Stimulated activated CD4-positive, alpha-beta T cell treated with anti-CD3 and anti-CD28 coated beads, Interleukin-12 subunit alpha, Interleukin-12 subunit beta, amount 100 ng/mL, for 48 hours (primary cell): ENCODE data around the gene SLIT3.
A peak's percentile ranks its signal among the peaks of the same experiment; 100 is the strongest.

Source experiments
- DNase-seq, 3 donors: peaks; one replicate each; pipeline ENCODE4 v3.0.0-alpha.2; 2020; ENCODE audit warnings: low read depth in 2 of 3, low spot score in 1 of 3

SLIT3 gene

DNA sequence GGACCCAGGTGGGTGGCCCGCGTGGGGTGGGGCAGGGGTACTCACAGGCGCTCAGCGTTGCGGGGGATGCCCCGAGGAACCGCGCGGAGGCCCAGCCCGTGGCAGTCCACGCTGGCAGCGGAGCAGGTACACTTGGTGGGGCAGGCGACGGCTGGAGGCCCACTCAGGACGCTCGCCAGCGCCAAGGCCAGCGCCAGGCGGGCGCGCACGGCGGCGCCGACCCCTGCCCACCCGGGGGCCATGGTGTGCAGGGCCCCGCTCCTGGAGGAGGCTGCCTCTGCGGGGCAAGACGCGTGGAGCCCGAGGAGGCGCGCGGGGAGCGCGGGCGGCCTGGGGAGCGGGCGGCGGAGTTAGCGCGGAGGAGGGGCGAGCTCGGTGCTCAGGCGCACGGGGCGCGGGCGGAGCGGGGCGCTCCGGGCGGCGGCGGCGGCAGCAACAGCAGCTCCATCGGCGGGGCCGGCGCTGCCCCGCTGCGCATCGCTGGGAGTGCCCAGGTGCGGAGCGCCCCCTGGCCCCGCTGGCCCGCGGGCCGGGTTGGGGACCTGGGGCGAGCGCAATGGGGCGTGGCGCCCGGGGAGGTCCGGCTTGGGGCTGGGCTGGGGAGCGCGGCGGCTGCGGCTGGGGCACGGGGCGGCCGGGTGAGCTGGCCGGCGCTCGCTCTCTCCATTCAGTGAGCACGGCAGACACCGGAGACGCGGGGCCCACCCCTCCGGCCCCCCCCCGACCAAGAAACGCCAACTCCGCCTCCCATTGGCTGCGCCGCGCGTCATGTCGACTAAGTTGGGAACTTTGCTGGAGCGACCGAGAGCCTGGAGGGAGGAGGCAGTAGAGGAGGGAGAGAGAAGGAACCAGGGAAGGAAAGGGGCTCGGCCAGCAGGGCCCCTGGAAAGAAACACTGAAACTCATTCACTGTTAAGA, at the start of gene SLIT3:
TSS of gene SLIT3 (minus strand) at position 672 of the 918 bp plus-strand sequence. CDS start at position 242, 430 bp downstream.
- DNase-seq: no peak

DNA sequence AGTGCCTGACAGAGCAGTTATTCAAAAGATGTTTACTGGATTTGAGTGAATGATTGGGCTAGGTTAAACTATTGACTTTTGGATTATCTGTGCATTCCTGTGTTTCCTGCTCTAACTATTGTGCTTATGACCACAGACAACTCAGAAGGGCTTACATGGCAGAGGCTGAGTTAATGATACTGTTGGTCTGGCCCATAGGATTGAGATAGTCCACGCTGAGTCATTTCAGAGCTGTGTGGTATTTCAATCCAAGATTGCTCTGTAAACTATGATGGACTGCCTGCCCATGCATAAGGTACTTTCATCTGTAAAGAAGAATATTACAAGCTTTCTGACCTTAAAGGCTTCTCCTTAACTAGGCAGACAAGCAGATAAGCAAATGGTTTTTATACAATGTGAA, 49.1 kb upstream of the SLIT3 start:
- DNase-seq: no peak

DNA sequence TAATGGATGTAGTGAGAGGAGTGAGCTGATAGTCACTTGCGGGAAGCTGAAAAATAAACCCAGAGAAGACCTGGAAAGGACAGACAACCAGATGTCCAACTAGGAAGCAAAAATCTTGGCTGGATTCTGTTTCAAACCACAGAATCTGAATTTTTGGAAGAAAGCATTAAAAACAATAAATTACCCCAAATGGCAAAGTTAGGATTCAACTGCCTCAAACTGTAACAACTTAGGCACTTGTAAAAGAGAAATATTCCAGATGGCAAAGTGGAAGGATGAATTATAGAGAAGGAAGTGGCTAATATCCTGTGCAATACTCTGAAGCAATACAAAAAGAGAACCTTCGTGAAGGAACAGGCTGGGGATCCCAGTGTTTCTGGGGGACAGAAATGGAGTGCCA, 46.8 kb upstream of the SLIT3 start:
- DNase-seq: no peak

DNA sequence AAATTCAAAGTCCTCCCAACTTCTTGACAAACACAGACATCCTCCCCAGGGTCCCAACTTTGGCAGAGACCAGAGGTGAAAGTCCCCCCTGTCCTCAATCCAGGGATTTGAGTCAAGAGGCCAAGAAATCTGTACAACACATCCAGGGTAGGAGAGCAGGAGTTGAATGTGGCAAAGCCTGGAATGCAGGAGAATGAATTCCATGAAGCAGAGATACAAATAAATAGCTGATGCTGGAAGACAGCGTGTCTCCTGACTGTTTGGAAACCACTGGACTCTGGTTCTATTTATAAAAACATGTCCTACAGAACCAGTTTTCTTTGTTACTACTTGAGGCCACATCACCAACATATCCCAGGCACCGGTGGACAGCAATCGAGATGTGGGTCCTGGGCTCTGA, 43.7 kb upstream of the SLIT3 start:
- DNase-seq: no peak

DNA sequence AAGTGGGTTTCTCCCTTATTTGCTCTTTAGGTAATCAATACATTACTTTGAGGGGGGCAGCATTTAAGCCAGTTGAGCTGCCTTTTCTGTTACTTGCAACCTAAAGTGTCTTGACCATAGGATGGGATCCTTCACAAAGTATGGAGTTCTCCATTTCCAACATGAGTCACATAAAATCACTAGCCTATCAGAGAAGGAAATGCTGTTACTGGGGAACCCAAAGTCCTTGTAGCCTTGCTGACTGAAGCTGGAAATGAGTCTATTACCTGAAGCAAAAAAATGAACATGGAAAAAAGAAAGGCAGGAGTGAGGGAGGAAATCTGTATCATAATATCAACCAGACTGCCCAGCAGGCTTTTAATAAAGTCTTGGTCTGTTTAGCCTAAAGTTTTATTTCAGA, 42.8 kb upstream of the SLIT3 start:
- no peak for DNase-seq

DNA sequence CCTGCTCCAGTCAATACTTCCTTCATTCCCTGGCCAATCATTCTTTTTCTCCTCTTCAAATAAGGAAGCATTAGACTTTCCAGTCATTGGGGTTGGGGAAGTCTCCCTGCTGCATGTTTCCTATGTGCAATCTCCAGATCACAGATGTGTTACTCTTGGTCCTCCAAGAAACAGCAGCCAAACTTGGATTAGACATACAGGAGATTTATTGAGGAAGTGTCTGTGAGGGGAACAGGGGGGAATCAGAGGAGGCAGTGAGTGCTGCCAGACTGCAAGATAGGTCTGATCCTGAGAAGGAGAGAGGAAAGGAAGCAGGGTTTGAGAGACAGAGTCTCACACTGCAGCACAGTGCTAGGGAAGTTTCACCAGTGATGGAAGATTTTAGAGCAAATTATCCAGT, 40.6 kb upstream of the SLIT3 start:
- no peak for DNase-seq

DNA sequence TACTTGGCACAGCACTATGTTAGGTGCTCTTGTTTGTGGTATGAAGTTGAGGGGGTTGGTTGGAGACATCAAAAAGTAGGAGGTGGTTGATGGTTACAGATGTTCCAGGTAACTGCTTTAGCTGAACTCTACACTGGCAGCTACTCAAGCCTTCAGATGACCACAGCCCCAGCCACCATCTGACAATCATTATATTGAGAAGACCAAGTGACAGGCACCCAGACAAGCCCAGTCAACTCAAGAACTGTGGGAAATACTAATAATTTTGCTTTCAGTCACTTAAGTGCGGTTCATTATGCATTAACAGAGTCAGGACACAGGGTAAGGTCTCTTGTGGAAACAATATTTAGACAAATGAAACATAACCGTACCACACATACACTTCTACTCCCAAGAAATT, 38.9 kb upstream of the SLIT3 start:
- DNase-seq: no peak

DNA sequence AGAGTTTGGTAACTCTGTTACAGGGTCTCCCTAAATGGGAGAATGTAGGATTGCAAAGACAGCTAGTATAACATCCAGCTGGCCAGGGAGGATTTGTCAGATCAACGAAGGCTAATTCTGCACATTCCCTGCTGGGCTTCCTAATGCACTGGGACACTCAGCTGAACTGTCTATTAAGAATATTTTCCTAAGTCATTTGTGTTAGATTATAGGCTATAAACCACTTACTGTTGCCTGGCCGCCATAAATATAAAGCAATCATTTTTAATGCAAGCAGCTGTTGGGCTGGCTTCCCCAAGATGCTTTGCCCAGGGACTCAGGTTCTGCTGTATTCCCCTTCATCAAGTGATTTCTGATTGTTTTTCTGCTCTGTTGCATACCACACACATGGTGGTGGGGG, 35.3 kb upstream of the SLIT3 start:
- DNase-seq: no peak

DNA sequence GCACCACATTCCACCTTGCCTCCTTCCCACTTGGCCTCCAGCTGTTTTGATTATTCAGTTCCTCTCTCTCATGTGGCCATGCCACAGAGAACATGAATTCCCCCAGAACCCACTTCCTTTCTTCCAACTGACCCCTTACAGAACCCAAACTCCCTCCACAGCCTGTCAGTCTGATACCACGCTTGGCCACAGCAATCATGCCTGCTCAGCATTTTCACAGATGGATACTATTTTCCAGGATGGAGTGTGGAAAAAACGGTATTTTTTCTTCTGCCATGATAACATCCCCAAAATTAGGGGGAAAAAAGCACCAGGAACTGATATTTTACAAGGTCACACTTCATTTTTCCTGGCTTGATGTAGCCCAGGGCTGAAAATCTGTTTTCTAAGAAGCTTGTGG, 34.9 kb upstream of the SLIT3 start:
- no peak for DNase-seq

DNA sequence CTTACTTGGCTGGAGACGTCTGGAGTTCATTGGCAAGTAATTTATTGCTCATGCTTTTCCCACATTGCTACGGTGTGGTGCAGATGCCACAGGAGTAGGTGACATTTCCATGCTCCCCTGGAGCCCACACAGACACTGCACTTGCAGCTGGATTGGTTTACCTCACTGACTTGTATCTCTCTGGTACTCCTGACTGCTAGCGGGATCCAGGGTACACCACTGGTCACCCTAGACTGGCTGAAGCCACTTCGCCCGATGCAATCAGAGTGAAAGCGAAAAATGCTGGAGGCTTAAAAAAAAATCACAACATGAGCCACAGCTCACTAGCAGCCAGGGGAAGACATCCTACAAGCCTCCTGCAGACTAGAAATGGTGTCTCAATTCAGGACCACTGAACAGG, 32.6 kb upstream of the SLIT3 start:
- DNase-seq: no peak

DNA sequence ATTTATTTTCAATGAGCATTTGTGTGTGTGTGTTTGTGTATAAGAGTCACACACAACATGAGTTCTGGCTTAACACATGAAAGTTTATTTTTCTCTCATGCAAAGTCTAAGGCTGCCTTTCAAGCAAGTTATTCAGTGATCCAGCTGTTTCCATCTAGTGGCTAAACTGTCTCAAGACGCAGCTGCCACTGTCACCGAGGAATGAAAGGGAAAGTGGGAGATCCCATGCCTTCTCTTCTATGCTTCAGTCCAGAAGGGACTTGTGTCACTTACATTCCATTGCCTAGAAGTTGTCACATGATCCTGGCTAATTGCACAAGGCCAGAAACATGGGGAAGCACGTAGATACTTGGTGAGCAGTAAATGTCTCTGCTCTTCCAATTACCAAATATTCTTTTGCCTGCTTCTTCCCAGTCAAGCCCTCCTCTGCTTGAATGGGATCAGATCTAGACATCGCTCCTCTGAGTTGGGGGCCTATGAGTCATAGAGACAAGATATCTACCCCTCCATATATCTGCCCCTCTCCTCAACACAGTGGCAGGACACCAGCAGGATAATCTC, 30.4 kb upstream of the SLIT3 start:
- no peak for DNase-seq

DNA sequence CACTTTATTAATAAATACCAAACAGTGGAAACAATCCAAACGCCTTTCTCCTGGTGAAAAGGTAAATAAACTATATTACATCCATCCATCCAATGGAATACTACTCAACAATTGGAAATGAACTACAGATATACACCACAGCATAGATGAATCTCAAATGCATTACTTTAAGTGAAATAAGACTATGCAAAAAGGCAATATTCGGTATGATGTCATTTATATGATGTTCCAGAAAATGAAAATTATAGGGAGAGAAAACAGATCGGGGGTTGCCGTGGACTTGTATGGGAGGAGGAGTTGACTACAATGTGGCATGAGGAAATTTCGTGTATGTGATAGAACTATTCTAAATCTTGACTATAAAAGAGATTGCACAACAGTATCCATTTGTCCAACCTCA, 27.5 kb upstream of the SLIT3 start:
- DNase-seq: no peak

DNA sequence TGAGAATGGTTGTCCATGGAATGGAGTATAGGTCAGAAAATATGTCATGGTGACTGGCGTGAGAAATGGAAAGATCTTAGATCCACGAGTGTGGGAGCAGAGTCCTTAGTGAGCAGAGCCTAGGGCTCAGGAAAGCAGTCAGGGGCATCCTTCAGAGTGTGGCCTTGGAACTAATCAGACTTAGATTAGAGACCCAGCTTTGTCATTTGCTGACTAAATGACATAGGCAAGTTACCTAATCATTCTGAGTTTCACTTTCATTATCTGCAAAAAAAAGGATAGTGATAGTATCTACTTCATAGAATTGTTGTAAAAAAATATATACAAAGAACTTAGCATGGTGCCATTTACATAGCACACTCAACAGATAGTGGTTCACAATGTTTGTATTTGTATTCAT, 24.3 kb upstream of the SLIT3 start:
- no peak for DNase-seq

DNA sequence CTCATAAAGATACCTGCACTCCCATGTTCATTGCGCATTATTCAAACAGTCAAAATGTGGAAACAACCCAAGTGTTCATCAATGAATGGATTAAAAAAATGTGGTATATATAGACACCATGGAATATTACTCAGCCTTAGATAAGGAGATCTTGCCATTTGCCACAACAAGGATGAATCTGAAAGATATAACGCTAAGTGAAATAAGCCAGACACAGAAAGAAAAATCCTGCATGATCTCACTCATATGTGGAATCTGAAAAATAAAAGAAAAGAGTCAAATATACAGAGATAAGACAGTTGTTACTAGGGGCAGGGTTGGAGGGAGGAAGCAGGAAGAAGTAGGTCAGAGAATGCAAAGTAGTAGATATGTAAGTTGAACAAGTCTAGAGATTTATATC, 17.6 kb upstream of the SLIT3 start:
- DNase-seq: no peak

DNA sequence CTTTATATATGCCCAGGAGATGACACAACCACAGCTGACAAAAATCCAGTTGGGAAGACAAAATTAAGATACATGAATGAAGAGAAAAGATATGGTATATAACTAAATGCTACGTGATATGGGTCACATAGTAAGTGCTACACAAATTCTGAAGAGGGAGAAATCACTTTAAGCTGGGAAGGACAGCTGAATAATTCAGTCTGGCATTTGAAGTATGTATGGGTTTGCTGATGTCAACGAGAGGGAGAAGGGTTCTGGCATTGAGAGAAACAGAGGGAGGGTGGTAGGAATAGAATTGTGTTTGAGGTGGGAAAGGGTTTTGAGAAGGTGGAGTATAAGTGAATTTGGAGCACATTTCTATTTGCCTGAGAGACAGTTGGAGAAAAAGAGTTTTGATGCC, 6.7 kb upstream of the SLIT3 start:
- no peak for DNase-seq

DNA sequence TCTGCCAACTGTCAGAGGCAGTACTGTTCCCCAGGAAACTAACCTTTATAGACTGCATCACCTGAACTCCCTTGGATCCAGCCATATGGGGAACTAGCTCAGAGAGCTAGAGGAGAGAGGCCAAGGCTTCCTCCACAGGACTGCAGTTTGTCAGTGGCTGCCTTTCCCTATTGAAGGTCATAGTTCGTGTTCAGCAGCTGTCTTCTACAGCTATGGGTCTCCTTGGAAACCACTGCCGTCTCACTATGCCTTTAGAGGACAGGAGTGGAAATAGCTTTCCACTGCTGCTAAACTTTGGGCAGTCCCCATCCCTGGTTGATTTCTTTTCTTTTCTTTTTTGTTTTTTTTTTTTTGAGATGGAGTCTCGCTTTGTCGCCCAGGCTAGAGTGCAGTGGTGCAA, 4.4 kb upstream of the SLIT3 start:
- DNase-seq: no peak

DNA sequence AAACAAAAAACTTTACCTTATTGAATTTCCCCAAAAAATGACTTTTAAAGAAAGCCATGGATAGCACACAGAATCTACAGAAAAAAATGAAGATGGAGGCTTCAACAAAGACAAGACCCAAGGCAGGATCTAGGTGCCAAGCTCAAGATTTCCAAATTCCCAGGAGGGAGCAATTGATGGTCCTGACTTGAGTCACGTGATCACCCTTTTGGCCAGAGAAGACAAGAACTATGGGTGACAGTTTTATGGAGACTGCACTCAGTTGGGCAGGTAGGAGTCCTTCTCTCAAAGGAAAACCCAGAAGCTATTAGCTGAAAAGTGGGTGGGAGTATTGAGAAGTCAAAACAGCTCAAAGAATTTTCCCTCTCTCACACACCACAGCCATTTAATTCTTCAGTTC, 3.2 kb upstream of the SLIT3 start:
- no peak for DNase-seq

DNA sequence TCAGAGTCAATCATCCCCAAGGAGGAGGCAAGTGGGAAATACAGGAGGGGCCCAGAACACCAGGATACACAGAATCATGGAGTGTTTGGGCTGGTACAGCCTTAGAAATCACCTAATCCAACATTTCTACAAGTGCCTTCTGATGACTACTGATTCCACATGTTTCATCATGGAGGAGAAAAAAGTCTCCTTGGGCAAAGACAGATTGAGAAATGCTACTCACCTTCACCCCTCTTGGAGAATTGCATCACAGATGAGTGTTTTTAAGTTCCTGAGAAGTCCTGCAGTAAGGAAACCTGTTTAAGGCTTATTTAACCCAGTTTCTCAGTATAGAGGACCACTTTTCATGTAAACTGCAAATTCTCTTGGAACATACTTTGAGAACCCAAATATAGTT, 2.2 kb upstream of the SLIT3 start:
- DNase-seq: no peak

DNA sequence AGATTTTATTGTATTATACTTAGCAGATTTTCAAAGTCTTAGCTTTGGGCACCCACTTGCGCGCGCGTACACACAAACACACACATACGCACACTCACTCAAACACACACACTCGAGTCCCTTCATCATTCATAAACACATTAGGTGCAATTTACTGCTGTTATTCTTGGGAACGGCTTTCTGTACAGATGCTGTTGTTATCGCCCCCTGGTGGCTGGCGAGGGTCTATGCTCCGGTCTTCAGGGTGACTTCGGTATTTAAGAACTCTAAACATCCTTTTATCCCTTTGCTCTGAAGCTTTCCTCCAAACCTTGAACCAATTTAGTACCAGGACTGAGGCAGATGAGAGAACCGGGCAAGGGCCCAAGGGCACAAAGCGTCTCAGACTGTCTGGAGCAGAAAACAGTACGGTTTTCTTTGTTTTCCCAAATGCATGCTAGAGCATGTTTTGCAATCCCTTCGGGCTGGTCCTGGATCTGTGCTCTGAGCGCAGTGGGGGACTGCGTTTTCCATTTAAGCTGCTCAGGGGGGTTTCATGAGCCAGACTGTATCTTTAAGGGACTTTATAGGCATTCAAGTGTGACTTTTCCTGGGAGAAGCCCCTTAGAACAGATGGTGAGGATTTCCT, 1.7 kb upstream of the SLIT3 start:
- peak; percentile 33 to 74 (median 54) for DNase-seq

DNA sequence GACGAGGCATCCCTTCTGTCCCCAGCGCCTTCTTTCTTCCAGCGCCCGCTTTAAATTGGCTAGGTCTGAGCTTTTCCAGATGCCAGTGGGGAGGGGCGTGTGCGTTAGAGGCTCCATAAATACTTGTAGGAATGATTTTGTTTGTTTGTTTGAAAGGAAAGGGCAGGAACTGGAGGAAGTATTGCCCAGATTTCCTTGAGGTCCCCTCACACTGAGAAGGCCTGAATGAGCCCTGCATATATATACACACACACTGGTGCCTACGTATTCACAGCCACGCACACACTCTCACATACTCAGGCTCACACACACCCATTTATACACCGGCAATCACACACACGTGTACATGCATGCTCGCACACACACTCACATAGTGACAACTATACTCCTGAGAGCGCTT, 1.0 kb upstream of the SLIT3 start:
- DNase-seq: no peak

DNA sequence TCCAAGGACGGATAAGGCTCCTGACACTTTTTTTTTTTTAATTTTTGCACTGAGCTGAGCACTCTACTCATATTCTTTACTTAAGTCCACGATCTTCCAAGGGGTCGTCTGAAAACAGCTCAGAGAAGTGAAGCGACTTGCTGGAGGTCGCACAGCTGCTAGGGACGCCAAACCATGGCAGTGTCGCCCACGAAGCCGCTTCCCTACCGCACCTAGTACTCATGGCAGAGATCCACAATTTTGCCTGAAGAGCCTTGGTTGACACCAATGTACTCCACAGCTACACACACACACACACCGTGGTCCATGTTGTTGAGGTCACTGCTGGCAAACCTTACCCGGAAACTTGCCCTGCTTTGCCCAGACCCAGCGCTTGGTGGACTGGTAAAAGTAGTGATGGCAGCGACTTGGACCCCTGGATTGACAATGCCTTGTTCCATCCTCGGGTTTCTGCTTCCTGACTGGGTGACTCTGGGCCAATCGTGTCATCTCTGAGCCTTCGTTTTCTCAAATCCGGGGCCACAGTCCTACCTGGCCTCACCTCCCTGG, 521 bp upstream of the SLIT3 start:
- no peak for DNase-seq
